Chondrocyte (in vitro differentiated cells): ENCODE results near the gene VSTM2A. TPM values are rescaled to one million over a fixed set of nuclear protein-coding genes. Genes with fewer than 3 reads are reported as not detected.

Experiments
- DNase-seq: peaks from one replicate; pipeline ENCODE4 v3.0.0; 2021; ENCODE audit warnings: mixed read lengths, low spot score
- H3K27ac Mint-ChIP-seq: one replicate; pipeline ENCODE4 v1.8.0; 2021; ENCODE audit warnings: mild to moderate bottlenecking, moderate library complexity, mixed read lengths; ENCODE audit not compliant: unreplicated experiment
- H3K27me3 Mint-ChIP-seq: 2 replicates; pipeline ENCODE4 v1.8.0; 2021; ENCODE audit warnings: low read depth, mixed read lengths
- H3K36me3 Mint-ChIP-seq: 2 replicates; pipeline ENCODE4 v1.8.0; 2021; ENCODE audit warnings: low read depth, mixed read lengths
- H3K4me1 Mint-ChIP-seq: 2 replicates; pipeline ENCODE4 v1.8.0; 2021; ENCODE audit warnings: low read depth, mild to moderate bottlenecking, mixed read lengths
- H3K4me3 Mint-ChIP-seq: one replicate; pipeline ENCODE4 v1.8.0; 2021; ENCODE audit warnings: mild to moderate bottlenecking, moderate library complexity, mixed read lengths; ENCODE audit not compliant: unreplicated experiment
- H3K9me3 Mint-ChIP-seq: 2 replicates; pipeline ENCODE4 v1.8.0; 2021; ENCODE audit warnings: low read depth, mixed read lengths
- total RNA-seq: library from RNA; stranded (reverse); gene quantifications from 3 replicates; pipeline ENCODE4 v1.2.1, GENCODE V29; 2021
- TF ChIP-seq, protein P1 (sequence below): fragments of 200-600 bp; sonication (generic); IDR thresholded peaks from 2 replicates; pipeline ENCODE4 v1.5.0; 2021; ENCODE audit warnings: antibody characterized with exemption, mild to moderate bottlenecking, moderate library complexity

The VSTM2A gene
- total RNA-seq, 1 donor from 2014 or later, result not detected

DNA sequence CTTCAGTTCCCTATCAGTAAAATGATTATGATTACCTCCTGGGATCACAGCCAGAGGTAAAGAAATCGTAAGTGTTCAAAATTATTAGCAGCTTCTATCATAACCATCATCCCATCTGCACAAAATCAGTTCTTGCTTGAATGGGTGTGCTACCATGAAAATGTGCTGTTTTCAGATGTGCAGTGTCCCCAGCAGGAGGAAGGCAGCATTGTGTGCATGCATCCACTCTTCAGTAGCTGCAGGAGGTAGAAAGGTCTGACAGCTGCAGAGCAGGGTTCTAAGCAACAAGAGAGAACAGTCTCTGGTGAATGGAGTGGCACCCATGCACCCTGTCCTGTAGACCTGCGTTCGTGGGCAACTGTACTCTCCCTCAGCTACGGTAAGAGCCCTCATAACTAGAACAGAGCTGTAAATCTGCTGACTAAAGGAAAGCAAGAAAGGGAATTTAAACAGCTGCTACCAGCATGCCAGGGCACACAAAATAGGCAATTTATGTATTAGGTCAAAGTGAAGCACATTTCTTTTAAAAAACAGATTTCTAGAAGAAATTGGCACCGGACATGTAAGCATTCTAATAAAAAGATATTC lies 21.2 kb downstream of the VSTM2A start:
- H3K4me3 Mint-ChIP-seq, result no peak overlapping the region
- no peak overlapping the region for H3K27ac Mint-ChIP-seq
- no peaks in the 10 kb centered on the region for H3K9me3 Mint-ChIP-seq
- DNase-seq, result no peak
- peaks cover 12% of the 10 kb centered on the region for H3K27me3 Mint-ChIP-seq
- H3K4me1 Mint-ChIP-seq, result no peaks in the 10 kb centered on the region
- no peaks in the 10 kb centered on the region for H3K36me3 Mint-ChIP-seq
- TF ChIP-seq, protein P1, sequence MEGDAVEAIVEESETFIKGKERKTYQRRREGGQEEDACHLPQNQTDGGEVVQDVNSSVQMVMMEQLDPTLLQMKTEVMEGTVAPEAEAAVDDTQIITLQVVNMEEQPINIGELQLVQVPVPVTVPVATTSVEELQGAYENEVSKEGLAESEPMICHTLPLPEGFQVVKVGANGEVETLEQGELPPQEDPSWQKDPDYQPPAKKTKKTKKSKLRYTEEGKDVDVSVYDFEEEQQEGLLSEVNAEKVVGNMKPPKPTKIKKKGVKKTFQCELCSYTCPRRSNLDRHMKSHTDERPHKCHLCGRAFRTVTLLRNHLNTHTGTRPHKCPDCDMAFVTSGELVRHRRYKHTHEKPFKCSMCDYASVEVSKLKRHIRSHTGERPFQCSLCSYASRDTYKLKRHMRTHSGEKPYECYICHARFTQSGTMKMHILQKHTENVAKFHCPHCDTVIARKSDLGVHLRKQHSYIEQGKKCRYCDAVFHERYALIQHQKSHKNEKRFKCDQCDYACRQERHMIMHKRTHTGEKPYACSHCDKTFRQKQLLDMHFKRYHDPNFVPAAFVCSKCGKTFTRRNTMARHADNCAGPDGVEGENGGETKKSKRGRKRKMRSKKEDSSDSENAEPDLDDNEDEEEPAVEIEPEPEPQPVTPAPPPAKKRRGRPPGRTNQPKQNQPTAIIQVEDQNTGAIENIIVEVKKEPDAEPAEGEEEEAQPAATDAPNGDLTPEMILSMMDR, result no peak

DNA sequence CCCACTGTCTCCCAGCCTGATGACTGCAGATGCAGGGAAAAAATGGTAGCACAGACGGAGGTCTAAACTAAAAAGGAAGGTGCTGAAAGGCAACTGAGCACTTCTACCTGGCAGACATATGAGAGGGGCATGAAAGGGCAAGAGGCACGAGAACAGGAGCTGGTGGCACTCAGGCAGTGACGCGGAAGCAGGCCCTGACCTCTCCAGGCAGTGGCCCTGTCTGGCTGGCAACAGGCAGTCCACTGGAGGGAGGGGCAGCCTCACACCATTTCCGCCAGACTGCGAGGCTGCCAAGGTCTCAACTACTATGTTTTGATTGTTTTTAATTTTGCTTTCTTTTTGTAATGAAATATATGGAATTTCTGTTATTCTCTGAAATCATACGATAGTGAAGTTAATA lies 23.3 kb downstream of the VSTM2A start:
- H3K36me3 Mint-ChIP-seq, result no peaks in the 10 kb centered on the region
- peaks cover 14% of the 10 kb centered on the region for H3K27me3 Mint-ChIP-seq
- no peaks in the 10 kb centered on the region for H3K4me1 Mint-ChIP-seq
- H3K4me3 Mint-ChIP-seq, result no peak overlapping the region
- H3K9me3 Mint-ChIP-seq, result no peaks in the 10 kb centered on the region
- H3K27ac Mint-ChIP-seq, result no peak overlapping the region
- no peak for DNase-seq
- TF ChIP-seq, protein P1, result no peak

DNA sequence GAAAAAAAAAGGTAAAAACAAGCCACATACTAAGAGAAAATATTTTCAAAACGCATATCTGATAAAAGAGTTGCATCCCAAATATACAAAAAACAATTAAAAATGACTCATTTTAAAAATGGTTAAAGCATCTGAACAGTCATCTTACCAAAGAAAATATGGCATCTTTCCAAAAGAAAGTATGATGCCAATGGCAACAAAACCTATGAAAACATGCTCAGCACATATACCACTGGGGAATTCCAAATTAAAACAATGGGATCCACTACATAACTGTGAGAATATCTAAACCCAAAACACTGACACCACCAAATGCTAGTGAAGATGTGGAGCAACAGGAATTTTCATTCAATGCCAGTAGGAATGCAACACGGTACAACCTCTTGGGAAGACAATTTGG lies 39.3 kb downstream of the VSTM2A start:
- Mint-ChIP-seq H3K4me3 (no peak overlapping the region), H3K4me1 (no peaks in the 10 kb centered on the region), H3K27me3 (peaks cover 5% of the 10 kb centered on the region), H3K27ac (no peak overlapping the region), H3K9me3 (no peaks in the 10 kb centered on the region), H3K36me3 (no peaks in the 10 kb centered on the region)
- no peak for DNase-seq
- TF ChIP-seq, protein P1, result no peak

DNA sequence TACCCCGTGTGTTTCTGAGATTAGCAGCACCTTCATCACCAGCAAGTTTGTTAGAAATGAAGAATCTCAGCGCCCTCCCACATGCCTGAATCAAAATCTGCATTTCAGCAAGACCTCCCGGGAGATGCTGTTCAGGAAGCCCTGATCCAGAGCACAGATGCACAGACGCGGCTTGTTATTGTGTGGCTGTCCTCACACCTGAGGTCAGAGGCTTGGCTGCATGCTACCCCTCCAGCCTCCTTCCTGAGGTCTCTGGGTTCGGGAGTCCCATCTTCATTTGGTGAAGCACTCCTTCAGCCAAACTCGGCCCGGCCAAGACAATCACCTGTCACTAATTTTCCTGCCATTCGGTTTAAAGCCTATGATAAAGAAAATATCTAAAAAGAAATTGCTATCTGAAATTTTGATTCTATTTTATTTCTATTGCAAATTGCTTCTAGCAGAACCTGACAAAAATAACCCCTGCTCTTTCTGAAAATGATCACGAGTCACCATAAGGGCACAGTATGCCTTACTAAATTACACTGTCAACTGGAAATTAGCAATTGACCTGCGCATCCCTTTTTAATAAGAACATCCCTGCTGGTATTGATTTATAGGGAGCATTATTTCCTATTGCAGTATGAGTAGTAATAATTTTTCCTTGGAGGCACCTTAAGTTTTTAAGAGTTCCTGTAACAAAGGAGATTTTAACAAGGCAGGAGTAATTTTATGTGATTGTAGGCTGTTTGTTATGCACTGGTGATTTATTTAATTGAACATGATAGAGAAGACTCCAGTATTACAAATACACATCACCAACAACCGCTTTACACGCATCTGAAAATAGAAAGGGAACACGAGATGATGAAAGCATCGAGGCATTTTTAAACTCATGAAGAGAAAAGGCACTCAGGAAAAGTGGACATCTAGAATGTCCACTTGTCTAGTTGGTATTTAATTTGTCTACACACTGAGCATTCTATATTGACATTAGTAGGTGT lies 49.5 kb downstream of the VSTM2A start:
- H3K27ac Mint-ChIP-seq, result no peak overlapping the region
- peaks cover 16% of the 10 kb centered on the region for H3K27me3 Mint-ChIP-seq
- no peaks in the 10 kb centered on the region for H3K9me3 Mint-ChIP-seq
- H3K4me3 Mint-ChIP-seq, result no peak overlapping the region
- H3K4me1 Mint-ChIP-seq, result no peaks in the 10 kb centered on the region
- TF ChIP-seq, protein P1, result no peak
- H3K36me3 Mint-ChIP-seq, result no peaks in the 10 kb centered on the region
- DNase-seq, result no peak

GRCh38 chr7:54596747-54597146 lies 54.6 kb downstream of the VSTM2A start:
- Mint-ChIP-seq H3K36me3 (no peaks in the 10 kb centered on the region), H3K27me3 (peaks cover 17% of the 10 kb centered on the region), H3K4me3 (no peak overlapping the region), H3K9me3 (no peaks in the 10 kb centered on the region), H3K4me1 (no peaks in the 10 kb centered on the region), H3K27ac (no peak overlapping the region)
- no peak for DNase-seq
- TF ChIP-seq, protein P1, result no peak
